ENCODE measurements around the gene GPX4.
A peak's percentile ranks its signal among the peaks of the same experiment; 100 is the strongest.

Gene GPX4

GRCh38 chr19:1103708-1104310, at the start of gene GPX4:
GPX4 (plus strand) TSS chr19:1103994; CDS start chr19:1104044, 50 bp downstream.
- DNase-seq: peak; percentile 99

GRCh38 chr19:1054102-1055027, 49.4 kb upstream of the GPX4 start:
- no peak for DNase-seq

GRCh38 chr19:1055028-1055425, 48.8 kb upstream of the GPX4 start:
- no peak for DNase-seq

GRCh38 chr19:1055886-1056620, 47.7 kb upstream of the GPX4 start:
- no peak for DNase-seq

- no peak for DNase-seq
These were observed 46.5 kb upstream of the GPX4 start for GRCh38 chr19:1057176-1057855.

GRCh38 chr19:1058112-1058511, 45.7 kb upstream of the GPX4 start:
- DNase-seq: no peak

GRCh38 chr19:1060689-1061088, 43.1 kb upstream of the GPX4 start:
- DNase-seq: no peak

GRCh38 chr19:1061987-1062386, 41.8 kb upstream of the GPX4 start:
- DNase-seq: no peak

GRCh38 chr19:1062387-1063029, 41.3 kb upstream of the GPX4 start:
- no peak for DNase-seq

- no peak for DNase-seq
These were observed 40.5 kb upstream of the GPX4 start for GRCh38 chr19:1063030-1063908.

GRCh38 chr19:1063909-1064660, 39.7 kb upstream of the GPX4 start:
- no peak for DNase-seq

GRCh38 chr19:1064661-1065605, 38.9 kb upstream of the GPX4 start:
- peak; percentile 89 for DNase-seq

- peak; percentile 94 for DNase-seq
These were observed 38.1 kb upstream of the GPX4 start for GRCh38 chr19:1065606-1066109.

- peak; percentile 95 for DNase-seq
These were observed 37.5 kb upstream of the GPX4 start for GRCh38 chr19:1066251-1066747.

- DNase-seq: peak; percentile 69
These were observed 37.0 kb upstream of the GPX4 start, which contains the start of gene ARHGAP45 for GRCh38 chr19:1066748-1067340. ARHGAP45 (plus strand) TSS chr19:1067167; CDS start chr19:1067406, 239 bp downstream.

GRCh38 chr19:1067341-1067957, 36.3 kb upstream of the GPX4 start:
- DNase-seq: no peak

GRCh38 chr19:1068009-1069001, 35.5 kb upstream of the GPX4 start:
- DNase-seq: no peak
